Left ventricle myocardium inferior (tissue), 1 donor: ENCODE measurements around the gene ZNF488. TPM values are rescaled to one million over a fixed set of nuclear protein-coding genes. Genes with fewer than 3 reads are reported as not detected.

Experiments used
- DNase-seq: peaks from one replicate; pipeline ENCODE4 v3.0.0-alpha.2; 2020
- H3K27ac ChIP-seq: fragments of 200-600 bp; replicated peaks from 2 replicates; pipeline ENCODE4 v1.8.0; 2021
- H3K27me3 ChIP-seq: fragments of 200-600 bp; 2 replicates; pipeline ENCODE4 v1.8.0; 2021; ENCODE audit warnings: low read depth
- H3K36me3 ChIP-seq: fragments of 200-600 bp; 2 replicates; pipeline ENCODE4 v1.8.0; 2021
- H3K4me1 ChIP-seq: fragments of 200-600 bp; 2 replicates; pipeline ENCODE4 v1.8.0; 2021
- H3K4me3 ChIP-seq: fragments of 200-600 bp; 2 replicates; pipeline ENCODE4 v1.8.0; 2021; ENCODE audit warnings: mild to moderate bottlenecking, moderate library complexity
- H3K9me3 ChIP-seq: fragments of 200-600 bp; replicated peaks from 2 replicates; pipeline ENCODE4 v1.8.0; 2021
- intact Hi-C: fragments of 100-400 bp; cut with micrococcal nuclease; formaldehyde crosslinking; loops from one replicate; pipeline ENCODE4 v1.11.0; 2022
- total RNA-seq: library from RNA; stranded (reverse); fragmentation: NEBNext Ultra II Directional; extraction: Animal tissue kit (Norgen Biotek cat#: 25700); gene quantifications from one replicate; pipeline ENCODE4 v1.2.1, GENCODE V29; 2021
- TF ChIP-seq, protein P1 (sequence below): fragments of 200-600 bp; IDR thresholded peaks from 2 replicates; pipeline ENCODE4 v1.8.0; 2021; ENCODE audit warnings: antibody characterized with exemption, mild to moderate bottlenecking, borderline replicate concordance
- donor health status: DM: no; HTN: yes; CAD: no; lungs with severe emphysema.

The ZNF488 gene
- total RNA-seq, 1 donor from 2014 or later: 0.05 TPM

DNA sequence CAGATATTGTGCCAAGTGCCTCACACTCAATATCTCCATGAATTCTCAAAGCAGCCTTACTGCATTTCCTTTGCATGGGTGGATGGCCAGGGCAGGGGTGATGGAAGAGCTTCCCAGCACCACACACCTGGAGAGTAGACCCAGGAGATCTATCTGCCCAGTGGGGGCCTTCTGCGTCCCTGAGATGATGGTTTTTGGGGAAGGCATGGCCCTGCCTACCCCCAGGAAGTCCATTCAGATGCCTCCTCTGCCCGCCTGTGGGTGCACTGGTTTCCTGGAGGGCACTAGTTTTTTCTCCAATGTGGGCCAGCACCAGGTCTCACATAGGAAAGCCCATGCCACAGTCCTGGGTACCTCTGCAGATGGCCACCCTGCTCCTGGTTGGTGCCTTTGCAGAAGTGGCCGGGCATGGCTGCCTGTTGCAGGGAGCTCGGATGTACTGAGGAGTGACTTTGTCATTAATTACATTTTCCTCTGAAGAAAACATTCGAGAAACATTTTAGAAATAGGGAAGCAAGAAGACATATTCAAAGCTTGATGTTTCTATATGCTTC, 28.2 kb upstream of the ZNF488 start:
- H3K4me1 ChIP-seq: no peaks in the 10 kb centered on the region
- intact Hi-C loops: no loop called here
- H3K27me3 ChIP-seq: peaks cover 10% of the 10 kb centered on the region
- no peak for DNase-seq
- no peaks in the 10 kb centered on the region for H3K36me3 ChIP-seq
- no peaks in the 10 kb centered on the region for H3K9me3 ChIP-seq
- H3K4me3 ChIP-seq: no peak overlapping the region
- TF ChIP-seq, protein P1, sequence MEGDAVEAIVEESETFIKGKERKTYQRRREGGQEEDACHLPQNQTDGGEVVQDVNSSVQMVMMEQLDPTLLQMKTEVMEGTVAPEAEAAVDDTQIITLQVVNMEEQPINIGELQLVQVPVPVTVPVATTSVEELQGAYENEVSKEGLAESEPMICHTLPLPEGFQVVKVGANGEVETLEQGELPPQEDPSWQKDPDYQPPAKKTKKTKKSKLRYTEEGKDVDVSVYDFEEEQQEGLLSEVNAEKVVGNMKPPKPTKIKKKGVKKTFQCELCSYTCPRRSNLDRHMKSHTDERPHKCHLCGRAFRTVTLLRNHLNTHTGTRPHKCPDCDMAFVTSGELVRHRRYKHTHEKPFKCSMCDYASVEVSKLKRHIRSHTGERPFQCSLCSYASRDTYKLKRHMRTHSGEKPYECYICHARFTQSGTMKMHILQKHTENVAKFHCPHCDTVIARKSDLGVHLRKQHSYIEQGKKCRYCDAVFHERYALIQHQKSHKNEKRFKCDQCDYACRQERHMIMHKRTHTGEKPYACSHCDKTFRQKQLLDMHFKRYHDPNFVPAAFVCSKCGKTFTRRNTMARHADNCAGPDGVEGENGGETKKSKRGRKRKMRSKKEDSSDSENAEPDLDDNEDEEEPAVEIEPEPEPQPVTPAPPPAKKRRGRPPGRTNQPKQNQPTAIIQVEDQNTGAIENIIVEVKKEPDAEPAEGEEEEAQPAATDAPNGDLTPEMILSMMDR: no peak
- H3K27ac ChIP-seq: no peak overlapping the region

DNA sequence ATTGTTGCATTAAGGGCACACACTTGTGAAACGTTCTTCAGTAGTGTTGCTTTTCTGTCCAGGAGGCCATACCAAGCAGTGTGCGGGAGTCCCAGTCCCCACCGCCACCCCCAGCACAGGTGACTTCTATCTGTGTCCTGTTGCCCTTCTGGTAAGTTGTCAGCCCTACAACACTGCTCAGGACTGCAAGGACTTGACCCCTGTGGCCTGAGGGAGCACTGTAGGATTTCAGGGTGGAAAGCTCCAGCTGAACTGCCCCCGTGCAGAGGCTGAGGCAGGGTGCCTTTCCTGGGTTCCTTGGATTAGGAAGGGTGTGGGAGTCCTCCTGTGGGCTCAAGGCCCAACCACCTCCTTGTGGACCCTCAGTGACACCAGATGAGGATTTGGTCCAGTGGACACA, 26.8 kb upstream of the ZNF488 start:
- Histone ChIP-seq H3K4me1 (no peaks in the 10 kb centered on the region), H3K9me3 (no peaks in the 10 kb centered on the region), H3K27ac (no peak overlapping the region), H3K4me3 (no peak overlapping the region), H3K27me3 (peaks cover 10% of the 10 kb centered on the region), H3K36me3 (no peaks in the 10 kb centered on the region)
- intact Hi-C loops: no loop called here
- TF ChIP-seq, protein P1: no peak
- DNase-seq: no peak

DNA sequence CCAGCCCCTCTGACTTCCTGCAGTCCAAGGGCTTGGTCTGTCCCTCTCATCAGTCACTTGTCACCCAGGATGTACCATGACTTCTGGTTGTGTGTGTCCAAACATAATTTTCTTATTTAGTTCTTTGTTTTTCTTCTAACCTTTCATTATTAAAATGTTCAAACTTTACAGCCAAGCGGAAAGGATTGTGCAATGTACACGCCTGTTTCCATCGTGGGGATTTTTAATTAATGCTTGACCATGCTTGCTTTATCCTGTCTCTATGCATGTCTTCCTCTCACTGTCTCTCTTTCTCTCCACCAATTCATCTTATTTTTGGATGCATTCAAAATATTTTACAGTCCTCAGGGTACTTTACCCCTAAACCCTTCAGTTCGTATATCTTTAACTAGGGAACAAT, 26.2 kb upstream of the ZNF488 start:
- Histone ChIP-seq H3K27ac (no peak overlapping the region), H3K27me3 (peaks cover 10% of the 10 kb centered on the region), H3K4me1 (no peaks in the 10 kb centered on the region), H3K4me3 (no peak overlapping the region), H3K9me3 (no peaks in the 10 kb centered on the region), H3K36me3 (no peaks in the 10 kb centered on the region)
- TF ChIP-seq, protein P1: no peak
- no peak for DNase-seq
- intact Hi-C loops: no loop called here

DNA sequence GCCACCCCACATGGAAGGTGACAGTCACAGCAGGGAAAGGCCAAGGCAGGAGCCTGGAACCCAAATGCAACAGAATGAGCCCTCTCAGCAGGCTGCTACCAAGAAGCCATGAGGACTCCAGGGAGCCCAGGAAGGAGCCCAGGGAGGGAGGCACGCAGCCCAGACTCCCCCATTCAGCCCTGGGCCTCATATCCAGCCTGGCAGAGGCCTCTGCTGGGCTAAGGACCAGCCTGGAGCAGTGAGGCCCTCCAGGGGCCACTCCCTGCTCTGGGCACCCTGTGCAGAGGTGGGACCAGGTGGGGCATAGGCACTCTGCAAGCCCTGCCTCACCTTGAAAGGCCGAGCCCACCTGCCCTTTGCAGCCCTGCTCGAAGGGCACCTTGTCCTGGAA, 25.8 kb upstream of the ZNF488 start:
- no peaks in the 10 kb centered on the region for H3K36me3 ChIP-seq
- no peak overlapping the region for H3K4me3 ChIP-seq
- DNase-seq: no peak
- no peak overlapping the region for H3K27ac ChIP-seq
- no peaks in the 10 kb centered on the region for H3K4me1 ChIP-seq
- H3K9me3 ChIP-seq: no peaks in the 10 kb centered on the region
- H3K27me3 ChIP-seq: peaks cover 10% of the 10 kb centered on the region
- intact Hi-C loops: no loop called here
- TF ChIP-seq, protein P1: no peak

DNA sequence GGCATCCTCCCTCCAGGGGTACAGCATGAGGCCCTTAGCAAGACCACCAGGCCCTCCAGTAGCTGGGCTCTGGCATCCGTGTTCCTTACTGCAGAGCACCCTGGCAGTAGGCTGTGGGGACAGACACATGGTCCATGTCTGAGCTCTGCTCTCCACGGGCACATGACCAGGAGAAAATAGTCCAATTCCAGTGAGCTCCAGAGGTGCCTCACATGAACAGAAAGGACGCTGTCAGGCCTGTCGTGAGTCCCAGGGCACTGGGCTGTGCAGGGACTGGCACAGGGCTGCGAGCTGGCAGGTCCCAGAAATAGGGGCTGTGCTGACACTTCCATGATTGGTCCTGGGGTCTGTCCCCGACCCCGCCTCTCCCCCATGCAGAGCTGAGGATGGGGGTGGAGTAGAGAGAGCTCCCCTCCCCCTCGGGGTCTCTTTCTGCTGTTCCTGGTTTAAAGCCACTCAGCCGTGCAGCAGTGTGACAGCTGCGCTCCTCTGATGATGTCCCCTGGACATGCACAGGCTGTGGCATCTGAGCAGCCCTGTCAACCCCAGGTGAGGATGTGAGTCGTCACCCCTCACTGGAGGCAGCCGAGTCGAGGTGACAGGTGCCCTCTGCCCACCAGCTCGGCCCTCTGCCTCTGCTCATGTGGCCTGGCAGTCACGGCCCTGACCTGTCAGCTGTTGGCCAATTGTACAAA, 25.2 kb upstream of the ZNF488 start:
- H3K36me3 ChIP-seq: no peaks in the 10 kb centered on the region
- DNase-seq: no peak
- intact Hi-C loops: no loop called here

More for the DNA sequence above, 25.2 kb upstream of the ZNF488 start:
- Histone ChIP-seq H3K4me1 (no peaks in the 10 kb centered on the region), H3K27me3 (peaks cover 10% of the 10 kb centered on the region), H3K9me3 (no peaks in the 10 kb centered on the region), H3K4me3 (no peak overlapping the region), H3K27ac (no peak overlapping the region)
- TF ChIP-seq, protein P1: no peak
